Sigmoid colon (tissue), 7 donors: Measurements from ENCODE around the gene GTF3C1. TPM values are rescaled to one million over a fixed set of nuclear protein-coding genes. Genes with fewer than 3 reads are reported as not detected.

Source experiments
- DNase-seq: peaks from one replicate; pipeline ENCODE4 v3.0.0-alpha.2; 2019
- H3K27ac ChIP-seq, 4 donors: fragments of 200-600 bp; sonication (generic); one replicate each; pipeline ENCODE4 v1.5.1; 2016 to 2019; ENCODE audit warnings: mild to moderate bottlenecking in 1 of 4
- H3K27me3 ChIP-seq, 3 donors: fragments of 200-600 bp; sonication (generic); one replicate each; pipeline ENCODE4 v1.5.1; 2019; ENCODE audit warnings: mild to moderate bottlenecking in 1 of 3
- H3K36me3 ChIP-seq, 4 donors: fragments of 200-600 bp; sonication (generic); one replicate each; pipeline ENCODE4 v1.5.1; 2016 to 2019
- H3K4me1 ChIP-seq, 4 donors: fragments of 200-600 bp; sonication (generic); one replicate each; pipeline ENCODE4 v1.5.1; 2017 to 2019
- H3K4me3 ChIP-seq, 4 donors: fragments of 200-600 bp; sonication (generic); one replicate each; pipeline ENCODE4 v1.5.1; 2017 to 2019; ENCODE audit warnings: mild to moderate bottlenecking in 2 of 4, moderate library complexity in 1 of 4
- H3K9me3 ChIP-seq, 4 donors: fragments of 200-600 bp in 3 of 4; sonication (generic) in 3 of 4; one replicate each; pipeline versions ENCODE4 v1.5.1 to v1.6.1; 2013 to 2019
- CTCF ChIP-seq, 4 experiments: fragments of 450-650 bp in 3 of 4; fragments of 200-600 bp in 1 of 4; IDR thresholded peaks; one replicate each; pipeline ENCODE4 v1.5.1; 2016 to 2019; ENCODE audit warnings: antibody characterized with exemption in 4 of 4, mild to moderate bottlenecking in 3 of 4, moderate library complexity in 2 of 4
- EP300 ChIP-seq, 4 donors: sonication (generic); formaldehyde crosslinking; IDR thresholded peaks; one replicate each; pipeline ENCODE4 v1.6.1; 2017; ENCODE audit warnings: antibody characterized with exemption in 4 of 4
- POLR2A ChIP-seq, 2 donors: fragments of 450-650 bp; IDR thresholded peaks; one replicate each; pipeline ENCODE4 v1.6.1; 2016; ENCODE audit warnings: antibody characterized with exemption in 2 of 2, mild to moderate bottlenecking in 2 of 2, moderate library complexity in 2 of 2
- POLR2AphosphoS5 ChIP-seq, 4 donors: sonication (generic); formaldehyde crosslinking; IDR thresholded peaks; one replicate each; pipeline ENCODE4 v1.6.1; 2017; ENCODE audit warnings: antibody characterized with exemption in 4 of 4
- WGBS, 2 donors: extraction: QIAGEN DNeasy Blood & Tissue Kit; methylation state at CpG; one replicate each; pipeline ENCODE4 v1.1.7; 2013; 5-methylcytosine and 5-hydroxymethylcytosine counted together
- intact Hi-C: fragments of 100-400 bp; cut with DNase I; formaldehyde crosslinking; loops from one replicate; pipeline ENCODE4 v1.15.1; 2023
- polyA plus RNA-seq, 3 donors: library from polyadenylated mRNA; stranded (reverse); fragments of 200-250 nt; gene quantifications; one replicate each; pipeline ENCODE4 v1.2.3, GENCODE V29; 2013
- total RNA-seq, 4 donors: library from RNA; depleted of rRNA; stranded (reverse); fragments of >200 nt; gene quantifications; one replicate each; pipeline ENCODE4 v1.1.0, GENCODE V29; 2016
- donor health status: healthy with polysubstance abuse.
- donor health status: Bipolar disorder and iron deficiency.
- donor health status: healthy.

The GTF3C1 gene
- total and polyA plus RNA-seq, 7 donors = 9.0 to 74.2 (median 37.5) TPM

GRCh38 chr16:27461483-27462171 is 88.1 kb downstream of the GTF3C1 start:
- H3K27ac ChIP-seq = peak overlapping the region in 1 of 4 donors; percentile 7
- intact Hi-C loops = no loop called here
- no peak for DNase-seq
- peaks cover 11 to 69% (median 50%) of the 10 kb centered on the region in 4 donors for H3K36me3 ChIP-seq
- no peaks in the 10 kb centered on the region for H3K4me1 ChIP-seq
- H3K9me3 ChIP-seq = no peaks in the 10 kb centered on the region
- TF ChIP-seq POLR2AphosphoS5 (IDR thresholded peaks at IDR 0.05) (no peak), EP300 (IDR thresholded peaks at IDR 0.05) (no peak), CTCF (IDR thresholded peaks at IDR 0.05) (no peak), POLR2A (IDR thresholded peaks at IDR 0.05) (no peak)
- H3K4me3 ChIP-seq = no peak overlapping the region
- no peaks in the 10 kb centered on the region for H3K27me3 ChIP-seq
- WGBS, 2 donors = 87 to 88% methylated on average over 16 of the region's 16 CpGs

- Histone ChIP-seq H3K9me3 (no peaks in the 10 kb centered on the region), H3K27me3 (no peaks in the 10 kb centered on the region), H3K27ac (peak overlapping the region in 1 of 4 donors; percentile 7), H3K4me1 (no peaks in the 10 kb centered on the region), H3K36me3 (peaks cover 11 to 62% (median 44%) of the 10 kb centered on the region in 4 donors), H3K4me3 (no peak overlapping the region)
- DNase-seq = no peak
- intact Hi-C loops = no loop called here
- no peak for TF ChIP-seq POLR2AphosphoS5 (IDR thresholded peaks at IDR 0.05)
- TF ChIP-seq POLR2A (IDR thresholded peaks at IDR 0.05) = no peak
- no peak for TF ChIP-seq CTCF (IDR thresholded peaks at IDR 0.05)
- TF ChIP-seq EP300 (IDR thresholded peaks at IDR 0.05) = no peak
- WGBS, 2 donors = 83 to 88% methylated on average over 20 of the region's 20 CpGs
Measured at GRCh38 chr16:27460663-27461482, 88.8 kb downstream of the GTF3C1 start.

GRCh38 chr16:27460213-27460612 is 89.5 kb downstream of the GTF3C1 start:
- no peak for TF ChIP-seq CTCF (IDR thresholded peaks at IDR 0.05)
- no peak for TF ChIP-seq EP300 (IDR thresholded peaks at IDR 0.05)
- TF ChIP-seq POLR2A (IDR thresholded peaks at IDR 0.05) = no peak
- TF ChIP-seq POLR2AphosphoS5 (IDR thresholded peaks at IDR 0.05) = no peak
- 70 to 78% methylated on average over 4 of the region's 4 CpGs for WGBS, 2 donors
- Histone ChIP-seq H3K27me3 (no peaks in the 10 kb centered on the region), H3K4me1 (no peaks in the 10 kb centered on the region), H3K9me3 (no peaks in the 10 kb centered on the region), H3K4me3 (no peak overlapping the region), H3K36me3 (peaks cover 11 to 55% (median 39%) of the 10 kb centered on the region in 4 donors), H3K27ac (no peak overlapping the region)
- no peak for DNase-seq
- intact Hi-C loops = no loop called here

GRCh38 chr16:27458987-27459688 is 90.6 kb downstream of the GTF3C1 start:
- no peak overlapping the region for H3K4me3 ChIP-seq
- peaks cover 4 to 45% (median 29%) of the 10 kb centered on the region in 4 donors for H3K36me3 ChIP-seq
- no peak for DNase-seq
- TF ChIP-seq POLR2AphosphoS5 (IDR thresholded peaks at IDR 0.05) (no peak), POLR2A (IDR thresholded peaks at IDR 0.05) (no peak), EP300 (IDR thresholded peaks at IDR 0.05) (no peak), CTCF (IDR thresholded peaks at IDR 0.05) (no peak)
- no peaks in the 10 kb centered on the region for H3K9me3 ChIP-seq
- intact Hi-C loops = loop anchor here (5.0 kb wide), 1 partner anchor 92 kb away; no protein-coding TSS in a partner anchor
- 88 to 90% methylated on average over 5 of the region's 5 CpGs for WGBS, 2 donors
- H3K27ac ChIP-seq = no peak overlapping the region
- H3K4me1 ChIP-seq = no peaks in the 10 kb centered on the region
- no peaks in the 10 kb centered on the region for H3K27me3 ChIP-seq
